Measurements from ENCODE around the gene HOXC11.
A peak's percentile ranks its signal among the peaks of the same experiment; 100 is the strongest.

The HOXC11 gene

GRCh38 chr12:54011665-54012532 is 39.0 kb downstream of the HOXC11 start:
- DNase-seq = no peak

GRCh38 chr12:54012631-54013409 is 39.9 kb downstream of the HOXC11 start:
- DNase-seq = no peak

- DNase-seq = no peak
Observed at GRCh38 chr12:54014377-54015017, 41.6 kb downstream of the HOXC11 start.

- no peak for DNase-seq
Observed at GRCh38 chr12:54015018-54015931, 42.3 kb downstream of the HOXC11 start.

GRCh38 chr12:54016051-54016450 is 43.1 kb downstream of the HOXC11 start:
- DNase-seq = no peak

- DNase-seq = no peak
Observed at GRCh38 chr12:54016478-54016964, 43.6 kb downstream of the HOXC11 start.

GRCh38 chr12:54017027-54017788 is 44.3 kb downstream of the HOXC11 start:
- no peak for DNase-seq

- DNase-seq = peak; percentile 53
Observed at GRCh38 chr12:54017878-54018467, 45.0 kb downstream of the HOXC11 start.

GRCh38 chr12:54018468-54018984 is 45.6 kb downstream of the HOXC11 start:
- DNase-seq = no peak

GRCh38 chr12:54019091-54019811 is 46.3 kb downstream of the HOXC11 start:
- no peak for DNase-seq

- DNase-seq = no peak
Observed at GRCh38 chr12:54019924-54020590, 47.1 kb downstream of the HOXC11 start.

GRCh38 chr12:54020591-54021405 is 47.9 kb downstream of the HOXC11 start:
- no peak for DNase-seq

- DNase-seq = no peak
Observed at GRCh38 chr12:54021432-54022013, 48.6 kb downstream of the HOXC11 start.

- no peak for DNase-seq
Observed at GRCh38 chr12:54022960-54023884, 50.3 kb downstream of the HOXC11 start.

- DNase-seq = no peak
Observed at GRCh38 chr12:54024127-54024526, 51.2 kb downstream of the HOXC11 start.

- DNase-seq = no peak
Observed at GRCh38 chr12:54024581-54025305, 51.8 kb downstream of the HOXC11 start.
